Breast epithelium (tissue), 3 donors: ENCODE results near the gene OLFML2B.

ENCODE experiments used
- POLR2A ChIP-seq: fragments of 450-650 bp; IDR thresholded peaks from one replicate; pipeline ENCODE4 v1.6.1; 2016; ENCODE audit warnings: antibody characterized with exemption, mild to moderate bottlenecking, moderate library complexity
- TF ChIP-seq, protein P1 (sequence below), 3 donors: fragments of 450-650 bp; IDR thresholded peaks; one replicate each; pipeline ENCODE4 v1.5.1; 2016 to 2017; ENCODE audit warnings: antibody characterized with exemption in 3 of 3, mild to moderate bottlenecking in 3 of 3, moderate library complexity in 3 of 3

- TF ChIP-seq POLR2A: no peak
- TF ChIP-seq, protein P1, sequence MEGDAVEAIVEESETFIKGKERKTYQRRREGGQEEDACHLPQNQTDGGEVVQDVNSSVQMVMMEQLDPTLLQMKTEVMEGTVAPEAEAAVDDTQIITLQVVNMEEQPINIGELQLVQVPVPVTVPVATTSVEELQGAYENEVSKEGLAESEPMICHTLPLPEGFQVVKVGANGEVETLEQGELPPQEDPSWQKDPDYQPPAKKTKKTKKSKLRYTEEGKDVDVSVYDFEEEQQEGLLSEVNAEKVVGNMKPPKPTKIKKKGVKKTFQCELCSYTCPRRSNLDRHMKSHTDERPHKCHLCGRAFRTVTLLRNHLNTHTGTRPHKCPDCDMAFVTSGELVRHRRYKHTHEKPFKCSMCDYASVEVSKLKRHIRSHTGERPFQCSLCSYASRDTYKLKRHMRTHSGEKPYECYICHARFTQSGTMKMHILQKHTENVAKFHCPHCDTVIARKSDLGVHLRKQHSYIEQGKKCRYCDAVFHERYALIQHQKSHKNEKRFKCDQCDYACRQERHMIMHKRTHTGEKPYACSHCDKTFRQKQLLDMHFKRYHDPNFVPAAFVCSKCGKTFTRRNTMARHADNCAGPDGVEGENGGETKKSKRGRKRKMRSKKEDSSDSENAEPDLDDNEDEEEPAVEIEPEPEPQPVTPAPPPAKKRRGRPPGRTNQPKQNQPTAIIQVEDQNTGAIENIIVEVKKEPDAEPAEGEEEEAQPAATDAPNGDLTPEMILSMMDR (IDR thresholded peaks at IDR 0.05): no peak
These were observed 45.8 kb upstream of the OLFML2B start, which contains the start of gene NOS1AP for GRCh38 chr1:162069334-162070093.
